H1 (cell line): Measurements from ENCODE around the gene RAD51B. TPM values are rescaled to one million over a fixed set of nuclear protein-coding genes. Genes with fewer than 3 reads are reported as not detected.

Experiments
- CTCF ChIA-PET: fragments of 300-600 bp; sonication (Branson Sonifier 250); formaldehyde crosslinking; loops from one replicate; lab custom pipeline; 2021; ENCODE audit not compliant: partially characterized antibody; lab: Charles Lee
- POLR2A ChIA-PET: fragments of 300-600 bp; sonication (Branson Sonifier 250); formaldehyde crosslinking; loops from one replicate; lab custom pipeline; 2021; ENCODE audit warnings: inconsistent platforms; ENCODE audit not compliant: partially characterized antibody; lab: Charles Lee
- DNase-seq, 2 experiments: peaks; one replicate each; pipeline versions ENCODE4 v3.0.0 to v3.0.0-alpha.2; 2010 to 2022; ENCODE audit warnings: low spot score in 2 of 2, low read depth in 1 of 2, mixed read lengths in 1 of 2
- FAIRE-seq: peaks from 2 replicates; lab custom pipeline; 2011; peaks lifted over from hg19 to GRCh38; lab: Jason Lieb, UNC
- H2AFZ ChIP-seq: 2 replicates; pipeline ENCODE4 v1.8.1; 2012; ENCODE audit warnings: low read length, inconsistent platforms
- H2AK5ac ChIP-seq: 2 replicates; pipeline ENCODE4 v1.6.1; 2013; ENCODE audit warnings: low read depth, low read length
- H2BK120ac ChIP-seq: replicated peaks from 2 replicates; pipeline ENCODE3; 2013; ENCODE audit warnings: low read depth, low read length, inconsistent platforms
- H2BK12ac ChIP-seq: 2 replicates; pipeline ENCODE4 v1.6.1; 2013; ENCODE audit warnings: low read depth, low read length
- H2BK15ac ChIP-seq: 2 replicates; pipeline ENCODE4 v1.6.1; 2013; ENCODE audit warnings: low read length
- H2BK20ac ChIP-seq: 2 replicates; pipeline ENCODE4 v1.6.1; 2013; ENCODE audit warnings: low read length
- H2BK5ac ChIP-seq: 2 replicates; pipeline ENCODE4 v1.6.1; 2013; ENCODE audit warnings: low read depth, low read length
- H3K14ac ChIP-seq: 2 replicates; pipeline ENCODE4 v1.6.1; 2013; ENCODE audit warnings: inconsistent platforms; ENCODE audit not compliant: insufficient read length
- H3K18ac ChIP-seq: 2 replicates; pipeline ENCODE4 v1.6.1; 2013; ENCODE audit warnings: low read length; ENCODE audit errors: extremely low read depth
- H3K23ac ChIP-seq: 2 replicates; pipeline ENCODE4 v1.6.1; 2013; ENCODE audit warnings: inconsistent platforms; ENCODE audit not compliant: insufficient read length
- H3K23me2 ChIP-seq: 2 replicates; pipeline ENCODE4 v1.6.1; 2013; ENCODE audit warnings: low read depth, low read length
- H3K27ac ChIP-seq: 2 replicates; pipeline ENCODE4 v1.6.1; 2011; ENCODE audit warnings: low read depth, low read length, inconsistent platforms
- H3K27me3 ChIP-seq, 4 experiments: replicated peaks in 1 of 4; 1 replicate in 1 of 4; 2 replicates in 3 of 4; pipeline versions ENCODE4 v1.6.1 to v1.8.1; 2011 to 2013; ENCODE audit warnings: low read length in 3 of 4, mild to moderate bottlenecking in 3 of 4, inconsistent platforms in 2 of 4, mixed read lengths in 2 of 4, moderate library complexity in 1 of 4; ENCODE audit not compliant: control insufficient read depth in 3 of 4, insufficient read depth in 3 of 4; ENCODE audit errors: extremely low read depth in 1 of 4
- H3K36me3 ChIP-seq, 4 experiments: 2 replicates each; pipeline versions ENCODE4 v1.6.1 to v1.8.1; 2011 to 2013; ENCODE audit warnings: mild to moderate bottlenecking in 4 of 4, low read length in 3 of 4, moderate library complexity in 2 of 4, control low read depth in 1 of 4, inconsistent platforms in 1 of 4; ENCODE audit not compliant: insufficient read depth in 4 of 4, control insufficient read depth in 2 of 4
- H3K4ac ChIP-seq: replicated peaks from 2 replicates; pipeline ENCODE3; 2013; ENCODE audit warnings: low read length, low read depth, mixed read lengths, inconsistent platforms; ENCODE audit not compliant: insufficient read length
- H3K4me1 ChIP-seq, 4 experiments: replicated peaks in 1 of 4; 1 replicate in 1 of 4; 2 replicates in 3 of 4; pipeline versions ENCODE4 v1.6.1 to v1.8.1; 2011 to 2013; ENCODE audit warnings: low read length in 3 of 4, inconsistent platforms in 2 of 4, mixed read lengths in 1 of 4; ENCODE audit not compliant: insufficient read depth in 4 of 4, control insufficient read depth in 3 of 4
- H3K4me2 ChIP-seq, 2 experiments: 2 replicates each; pipeline versions ENCODE4 v1.6.1 to v1.8.1; 2011 to 2013; ENCODE audit warnings: low read depth in 2 of 2, low read length in 2 of 2, control low read depth in 1 of 2, inconsistent platforms in 1 of 2, mild to moderate bottlenecking in 1 of 2; ENCODE audit not compliant: insufficient read depth in 1 of 2
- H3K4me3 ChIP-seq, 4 experiments: fragments of 200-600, 300-600 bp in 1 of 4; sonication (generic), shearing (Covaris generic), sonication (Bioruptor Twin) in 1 of 4; 2 replicates each; pipeline versions ENCODE4 v1.5.1 to v1.8.1; 2011 to 2016; ENCODE audit warnings: low read length in 4 of 4, low read depth in 3 of 4, control low read depth in 2 of 4, inconsistent platforms in 2 of 4, mild to moderate bottlenecking in 2 of 4, mixed read lengths in 1 of 4, moderate library complexity in 1 of 4; ENCODE audit not compliant: insufficient read depth in 2 of 4; ENCODE audit errors: extremely low read depth in 1 of 4
- H3K56ac ChIP-seq: replicated peaks from 2 replicates; pipeline ENCODE3; 2013; ENCODE audit warnings: low read depth, mild to moderate bottlenecking, mixed read lengths, low read length, inconsistent platforms; ENCODE audit not compliant: insufficient read length
- H3K79me1 ChIP-seq: 2 replicates; pipeline ENCODE4 v1.6.1; 2013; ENCODE audit warnings: low read depth, low read length, control low read depth
- H3K79me2 ChIP-seq, 2 experiments: 2 replicates each; pipeline versions ENCODE4 v1.6.1 to v1.8.1; 2012 to 2013; ENCODE audit warnings: low read length in 2 of 2, mild to moderate bottlenecking in 2 of 2, inconsistent platforms in 1 of 2; ENCODE audit not compliant: insufficient read depth in 2 of 2, control insufficient read depth in 1 of 2
- H3K9ac ChIP-seq, 4 experiments: replicated peaks in 1 of 4; 1 replicate in 1 of 4; 2 replicates in 3 of 4; pipeline versions ENCODE4 v1.6.1 to v1.8.1; 2011 to 2013; ENCODE audit warnings: low read depth in 3 of 4, low read length in 3 of 4, control low read depth in 2 of 4, mild to moderate bottlenecking in 2 of 4, moderate library complexity in 2 of 4, inconsistent platforms in 1 of 4; ENCODE audit errors: extremely low read depth in 1 of 4
- H3K9me3 ChIP-seq, 2 experiments: 2 replicates each; pipeline versions ENCODE4 v1.6.1 to v1.8.1; 2012 to 2013; ENCODE audit warnings: mild to moderate bottlenecking in 2 of 2, moderate library complexity in 2 of 2, control low read depth in 1 of 2, inconsistent platforms in 1 of 2, low read depth in 1 of 2, low read length in 1 of 2, mixed read lengths in 1 of 2; ENCODE audit not compliant: insufficient read depth in 2 of 2
- H4K20me1 ChIP-seq, 2 experiments: replicated peaks in 1 of 2; 2 replicates each; pipeline versions ENCODE3 to v1.8.1; 2011 to 2013; ENCODE audit warnings: inconsistent platforms in 2 of 2, low read length in 2 of 2, mild to moderate bottlenecking in 1 of 2; ENCODE audit not compliant: insufficient read depth in 2 of 2, control insufficient read depth in 1 of 2
- H4K5ac ChIP-seq: 2 replicates; pipeline ENCODE4 v1.6.1; 2013; ENCODE audit warnings: low read length, low read depth, mixed read lengths, inconsistent platforms; ENCODE audit not compliant: insufficient read length
- H4K8ac ChIP-seq: 2 replicates; pipeline ENCODE4 v1.8.0; 2013; ENCODE audit warnings: mild to moderate bottlenecking, moderate library complexity, low read length, inconsistent platforms; ENCODE audit not compliant: insufficient read depth; ENCODE audit errors: extremely low read depth
- H4K91ac ChIP-seq: replicated peaks from 2 replicates; pipeline ENCODE3; 2013; ENCODE audit warnings: low read length, mixed read lengths, inconsistent platforms; ENCODE audit not compliant: insufficient read length
- CHD1 ChIP-seq: IDR thresholded peaks from 2 replicates; pipeline ENCODE4 v1.6.1; 2012; ENCODE audit warnings: low read depth, low read length, improper control_type of control experiment
- CREB1 ChIP-seq: IDR thresholded peaks from 2 replicates; pipeline ENCODE4 v1.6.1; 2012; ENCODE audit warnings: inconsistent platforms
- EP300 ChIP-seq, 2 experiments: IDR thresholded peaks; 1 replicate in 1 of 2; 2 replicates in 1 of 2; pipeline ENCODE4 v1.6.1; 2011 to 2012; ENCODE audit warnings: low read depth in 2 of 2, low read length in 2 of 2, mild to moderate bottlenecking in 2 of 2, borderline replicate concordance in 1 of 2, inconsistent platforms in 1 of 2, moderate library complexity in 1 of 2
- JUN ChIP-seq: IDR thresholded peaks from 2 replicates; pipeline ENCODE4 v1.6.1; 2011; ENCODE audit warnings: low read depth, mild to moderate bottlenecking, improper control_type of control experiment, low read length
- JUND ChIP-seq: IDR thresholded peaks from 2 replicates; pipeline ENCODE4 v1.6.1; 2011; ENCODE audit warnings: mild to moderate bottlenecking, improper control_type of control experiment, low read length
- NRF1 ChIP-seq: IDR thresholded peaks from 2 replicates; pipeline ENCODE4 v1.6.1; 2011; ENCODE audit warnings: mild to moderate bottlenecking, low read depth, low read length, improper control_type of control experiment
- RBBP5 ChIP-seq: IDR thresholded peaks from 2 replicates; pipeline ENCODE4 v1.7.1; 2012; ENCODE audit warnings: low read depth, mild to moderate bottlenecking, inconsistent platforms, low read length, moderate library complexity, borderline replicate concordance
- SP1 ChIP-seq: IDR thresholded peaks from 2 replicates; pipeline ENCODE4 v1.6.1; 2011; ENCODE audit warnings: low read depth, low read length
- TAF1 ChIP-seq: IDR thresholded peaks from 2 replicates; pipeline ENCODE4 v1.6.1; 2011; ENCODE audit warnings: mild to moderate bottlenecking, low read depth, low read length
- TEAD4 ChIP-seq: IDR thresholded peaks from 2 replicates; pipeline ENCODE4 v1.6.1; 2012; ENCODE audit warnings: low read depth, low read length, inconsistent platforms, mixed read lengths
- WGBS, 2 experiments: shearing (Covaris generic) in 1 of 2; methylation state at CpG; one replicate each; pipeline versions ENCODE4 v1.1.6 to v1.1.7; 2013 to 2015; ENCODE audit warnings: low lambda C conversion rate in 2 of 2, mixed read lengths in 2 of 2, inconsistent platforms in 1 of 2, low coverage in 1 of 2, missing lambda C conversion rate in 1 of 2; ENCODE audit not compliant: insufficient replicate concordance in 2 of 2, insufficient coverage in 1 of 2, insufficient read length in 1 of 2; ENCODE audit errors: extremely low coverage in 1 of 2, missing lambda C conversion rate in 1 of 2; 5-methylcytosine and 5-hydroxymethylcytosine counted together
- polyA plus RNA-seq, 7 experiments: library from polyadenylated mRNA; depleted of rRNA in 3 of 7; stranded (reverse) in 5 of 7; unstranded in 2 of 7; fragments of >200 nt in 5 of 7; fragments of 200-250 nt in 2 of 7; gene quantifications; 1 replicate in 5 of 7; 2 replicates in 1 of 7; 4 replicates in 1 of 7; pipeline versions ENCODE4 v1.2.1 to v1.2.3, GENCODE V29; 2011 to 2013; ENCODE audit warnings: missing spikeins in 2 of 7, mixed read lengths in 2 of 7
- total RNA-seq: library from RNA; stranded (reverse); fragmentation: NEBNext Ultra II Directional; extraction: Animal tissue kit (Norgen Biotek cat#: 25700); gene quantifications from 2 replicates; pipeline ENCODE4 v1.2.1, GENCODE V29; 2021

RAD51B gene
- total and polyA plus RNA-seq, 2 of the 8 experiments (the other 6 are each of a cell fraction or from before 2014, with no cell fraction given) = 3.9 to 14.9 TPM

DNA sequence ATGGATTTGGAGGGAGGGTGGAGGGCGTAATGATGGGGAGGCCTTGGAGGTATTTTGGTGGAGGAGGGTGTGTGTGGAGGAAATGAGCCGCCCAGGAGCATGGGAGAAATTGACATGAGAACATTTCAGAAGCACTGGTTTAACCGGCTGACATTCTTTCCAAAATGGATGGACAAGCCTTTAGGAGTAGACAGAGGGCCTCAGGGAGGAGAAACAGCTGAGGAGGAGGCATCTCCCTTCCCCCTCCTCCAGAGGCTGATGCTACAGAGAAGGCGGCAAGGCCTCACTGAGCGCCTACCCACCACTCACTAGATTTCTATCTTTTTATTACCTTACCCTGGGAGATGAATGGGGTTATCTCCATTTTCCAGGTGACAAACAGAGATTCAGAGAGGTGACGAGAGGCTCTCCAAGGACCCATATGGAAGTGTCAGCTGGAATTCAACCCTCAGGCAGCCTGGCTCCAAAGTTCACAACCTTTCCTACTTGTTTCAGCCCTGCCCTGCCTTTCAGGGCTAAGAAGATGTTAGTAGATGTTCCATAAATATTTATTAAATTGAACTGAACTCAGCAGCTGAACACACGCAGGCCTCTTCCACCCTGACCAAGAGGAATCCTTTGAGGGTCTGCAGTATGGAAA is 683.7 kb downstream of the RAD51B start:
- Histone ChIP-seq H3K4me3 (no peak overlapping the region), H2BK5ac (no peak overlapping the region), H3K18ac (no peak overlapping the region), H3K79me2 (no peaks in the 10 kb centered on the region), H3K27ac (no peak overlapping the region), H4K5ac (no peak overlapping the region), H2BK20ac (no peak overlapping the region), H2BK15ac (no peak overlapping the region), H3K4me2 (no peak overlapping the region), H3K9ac (no peak overlapping the region), H3K14ac (no peak overlapping the region), H2BK120ac (no peak overlapping the region), H3K56ac (no peak overlapping the region), H3K23me2 (no peaks in the 10 kb centered on the region), H3K4me1 (peaks cover 0 to 8% (median 4%) of the 10 kb centered on the region in 4 experiments; a peak in 4 of 7 replicates), H4K20me1 (no peaks in the 10 kb centered on the region), H3K23ac (no peak overlapping the region), H2AFZ (no peak overlapping the region), H2AK5ac (no peak overlapping the region), H3K36me3 (no peaks in the 10 kb centered on the region), H3K79me1 (no peaks in the 10 kb centered on the region), H3K4ac (no peak overlapping the region), H4K8ac (no peak overlapping the region), H2BK12ac (no peak overlapping the region), H4K91ac (peak overlapping the region; percentile 57), H3K9me3 (no peaks in the 10 kb centered on the region), H3K27me3 (no peaks in the 10 kb centered on the region)
- ChIA-PET CTCF (interaction anchor here (1.3 kb wide), 1 partner anchor 270 kb away, joined by 4 read pairs; no protein-coding TSS in a partner anchor), POLR2A (no interaction called here)
- TF ChIP-seq EP300 (IDR thresholded peaks at IDR 0.05; ENCODE audit: borderline replicate concordance in 1 of 2, low read depth in 2 of 2, low read length in 2 of 2) (no peak), TAF1 (no peak), TEAD4 (no peak), RBBP5 (no peak), SP1 (no peak), NRF1 (no peak), JUND (no peak), JUN (no peak), CHD1 (no peak), CREB1 (no peak)
- DNase-seq = no peak
- 90% methylated on average over 7 of the region's 7 CpGs; no CpG with 5 or more reads in 1 of the 2 experiments for WGBS, 2 experiments
- no peak for FAIRE-seq
